ENCODE results near the gene FHIP1B. TPM values are rescaled to one million over a fixed set of nuclear protein-coding genes. Genes with fewer than 3 reads are reported as not detected.

Gene FHIP1B
- total and polyA plus RNA-seq, 2 of the 4 experiments (the other 2 are of a cell fraction) = 5.9 to 30.2 TPM

Other genes starting within 250 kb of the FHIP1B start
- not detected in 2 replicates for gene OR52L1, start 247.7 kb downstream of the FHIP1B start, total RNA-seq (2012; rRNA removed)
- not detected in 2 replicates for gene OR52L1, start 247.7 kb downstream of the FHIP1B start, polyA plus RNA-seq (2012; rRNA removed)
- gene OR56A4, start 227.7 kb downstream of the FHIP1B start, total RNA-seq (2012; rRNA removed) = not detected in 2 replicates
- gene OR56A4, start 227.7 kb downstream of the FHIP1B start, polyA plus RNA-seq (2012; rRNA removed) = not detected in 2 replicates
- gene OR56A1, start 203.9 kb downstream of the FHIP1B start, total RNA-seq (2012; rRNA removed) = not detected in 2 replicates
- gene OR56A1, start 203.9 kb downstream of the FHIP1B start, polyA plus RNA-seq (2012; rRNA removed) = not detected in 2 replicates
- gene OR56B4, start 127.0 kb downstream of the FHIP1B start, total RNA-seq (2012; rRNA removed) = not detected in 2 replicates
- gene OR56B4, start 127.0 kb downstream of the FHIP1B start, polyA plus RNA-seq (2012; rRNA removed) = not detected in 2 replicates
- not detected in 2 replicates for gene OR52B2, start 64.3 kb downstream of the FHIP1B start, total RNA-seq (2012; rRNA removed)
- gene OR52B2, start 64.3 kb downstream of the FHIP1B start, polyA plus RNA-seq (2012; rRNA removed) = not detected in 2 replicates
- not detected in 2 replicates for gene OR52W1, start 35.4 kb downstream of the FHIP1B start, total RNA-seq (2012; rRNA removed)
- not detected in 2 replicates for gene OR52W1, start 35.4 kb downstream of the FHIP1B start, polyA plus RNA-seq (2012; rRNA removed)
- gene C11orf42, start 29.1 kb downstream of the FHIP1B start, total RNA-seq (2012; rRNA removed) = not detected in 2 replicates
- gene C11orf42, start 29.1 kb downstream of the FHIP1B start, polyA plus RNA-seq (2012; rRNA removed) = not detected in 2 replicates
- under 0.01 TPM in 1 of 2 replicates, not detected in the other for gene CNGA4, start 4.5 kb upstream of the FHIP1B start, total RNA-seq (2012; rRNA removed)
- 0.07 and 0.12 TPM in 2 replicates for gene CNGA4, start 4.5 kb upstream of the FHIP1B start, polyA plus RNA-seq (2012; rRNA removed)
- gene CCKBR, start 25.2 kb upstream of the FHIP1B start, total RNA-seq (2012; rRNA removed) = not detected in 2 replicates
- not detected in 2 replicates for gene CCKBR, start 25.2 kb upstream of the FHIP1B start, polyA plus RNA-seq (2012; rRNA removed)
- gene CAVIN3, start 85.9 kb upstream of the FHIP1B start, total RNA-seq (2012; rRNA removed) = 112 and 116 TPM in 2 replicates
- gene CAVIN3, start 85.9 kb upstream of the FHIP1B start, polyA plus RNA-seq (2012; rRNA removed) = 185 and 241 TPM in 2 replicates
- gene SMPD1, start 155.8 kb upstream of the FHIP1B start, total RNA-seq (2012; rRNA removed) = 17.5 and 19.5 TPM in 2 replicates
- 108 and 118 TPM in 2 replicates for gene SMPD1, start 155.8 kb upstream of the FHIP1B start, polyA plus RNA-seq (2012; rRNA removed)
- gene APBB1, start 184.5 kb upstream of the FHIP1B start, total RNA-seq (2012; rRNA removed) = 39.4 and 40.3 TPM in 2 replicates
- gene APBB1, start 184.5 kb upstream of the FHIP1B start, polyA plus RNA-seq (2012; rRNA removed) = 44.1 and 45.7 TPM in 2 replicates
- gene HPX, start 206.4 kb upstream of the FHIP1B start, total RNA-seq (2012; rRNA removed) = 0.36 and 0.56 TPM in 2 replicates
- gene HPX, start 206.4 kb upstream of the FHIP1B start, polyA plus RNA-seq (2012; rRNA removed) = 1.4 and 1.5 TPM in 2 replicates
- gene TRIM3, start 239.3 kb upstream of the FHIP1B start, total RNA-seq (2012; rRNA removed) = 13.8 and 14.2 TPM in 2 replicates
- 22.3 and 23.7 TPM in 2 replicates for gene TRIM3, start 239.3 kb upstream of the FHIP1B start, polyA plus RNA-seq (2012; rRNA removed)
- gene ARFIP2, start 246.7 kb upstream of the FHIP1B start, total RNA-seq (2012; rRNA removed) = 76.7 and 84.4 TPM in 2 replicates
- gene ARFIP2, start 246.7 kb upstream of the FHIP1B start, polyA plus RNA-seq (2012; rRNA removed) = 91.9 and 93.9 TPM in 2 replicates
- gene TIMM10B, start 246.9 kb upstream of the FHIP1B start, total RNA-seq (2012; rRNA removed) = 24.7 and 27.5 TPM in 2 replicates
- 22.8 and 27.1 TPM in 2 replicates for gene TIMM10B, start 246.9 kb upstream of the FHIP1B start, polyA plus RNA-seq (2012; rRNA removed)

Measured in IMR-90 (cell line).